Stimulated activated CD4-positive, alpha-beta T cell treated with anti-CD3 and anti-CD28 coated beads, Interleukin-1b, Interleukin-23, amount 100 ng/mL, for 24 hours (primary cell): ENCODE results near the gene CYP1A1.
"Not testable (repeated sequence)": the region's sequence is repeated elsewhere in the genome, so short reads cannot be mapped to it uniquely, and the experiment has no call there.

Experiments
- DNase-seq, 4 experiments: peaks; one replicate each; pipeline ENCODE4 v3.0.0-alpha.2; 2020; ENCODE audit warnings: low read depth in 4 of 4, low spot score in 1 of 4

Gene CYP1A1

DNA sequence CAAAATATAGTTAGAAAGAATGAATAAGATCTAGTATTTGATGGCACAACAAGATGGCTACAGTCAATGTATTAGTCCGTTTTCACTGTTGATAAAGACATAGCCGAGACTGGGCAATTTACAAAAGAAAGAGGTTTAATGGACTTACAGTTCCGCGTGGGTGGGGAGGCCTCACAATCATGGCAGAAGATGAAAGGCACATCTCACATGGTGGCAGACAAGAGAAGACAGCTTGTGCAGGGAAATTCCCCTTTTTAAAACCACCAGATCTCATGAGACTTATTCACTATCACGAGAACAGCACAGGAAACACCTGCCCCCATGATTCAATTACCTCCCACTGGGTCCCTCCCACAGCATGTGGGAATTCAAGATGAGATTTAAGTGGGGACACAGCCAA is 12.9 kb upstream of the CYP1A1 start:
- not testable (repeated sequence) for DNase-seq

DNA sequence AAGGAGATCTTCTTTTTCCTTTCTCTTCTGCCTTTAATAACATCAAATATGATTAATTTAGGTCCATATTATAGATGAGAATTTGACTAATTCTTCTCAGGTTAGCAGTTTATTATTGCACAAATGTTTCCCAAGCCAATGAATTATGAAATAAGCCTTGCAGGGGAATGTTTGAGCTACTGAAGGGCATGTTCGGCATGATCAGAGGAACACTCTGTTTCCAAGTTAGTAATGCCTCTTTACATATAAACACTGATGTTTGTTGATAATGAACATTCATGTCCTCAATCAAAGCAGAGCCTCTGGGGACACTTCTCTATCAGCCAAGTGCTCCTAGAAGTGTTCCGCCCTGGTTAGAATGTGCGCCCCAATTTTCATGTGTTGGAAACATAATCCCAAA is 10.0 kb upstream of the CYP1A1 start:
- no peak for DNase-seq

DNA sequence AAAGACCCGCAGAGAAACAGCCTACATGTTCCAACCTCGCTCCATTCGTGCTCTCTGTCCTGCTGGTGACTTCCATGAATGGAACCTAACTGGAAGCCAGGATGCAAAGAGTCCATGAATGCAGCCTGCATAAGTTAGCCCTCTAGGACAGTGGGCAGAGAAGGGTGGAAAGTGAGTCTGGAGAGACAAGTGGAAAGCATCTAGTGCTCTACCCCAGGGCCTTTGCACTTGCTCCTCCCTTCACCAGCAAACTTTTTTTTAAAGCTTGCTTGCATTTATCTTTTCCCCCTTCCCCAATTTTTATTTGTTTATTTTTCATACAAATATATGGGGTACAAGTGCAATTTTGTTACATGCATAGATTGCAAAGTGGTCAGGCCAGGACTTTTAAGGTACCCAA is 7.9 kb upstream of the CYP1A1 start:
- DNase-seq, result no peak

DNA sequence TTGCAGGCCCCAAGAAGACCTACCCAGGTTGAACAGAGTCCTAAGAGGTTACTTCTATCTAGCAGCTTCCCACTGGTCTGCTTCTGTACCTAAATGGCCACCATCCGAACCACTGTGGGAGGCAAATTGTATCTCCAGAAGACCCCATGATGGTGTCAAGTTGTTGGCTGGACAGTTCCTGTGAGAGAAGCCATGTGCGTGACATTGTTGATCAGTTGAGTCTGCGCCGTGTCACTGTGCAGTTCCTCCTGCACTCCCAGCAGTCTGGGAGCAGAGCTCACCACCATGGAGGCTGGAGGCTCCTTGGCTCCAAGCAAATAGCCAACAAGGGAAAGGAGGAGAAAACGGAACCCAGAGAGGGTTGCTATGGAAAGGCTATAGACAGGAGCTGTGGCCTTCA is 7.5 kb upstream of the CYP1A1 start:
- DNase-seq, result no peak

DNA sequence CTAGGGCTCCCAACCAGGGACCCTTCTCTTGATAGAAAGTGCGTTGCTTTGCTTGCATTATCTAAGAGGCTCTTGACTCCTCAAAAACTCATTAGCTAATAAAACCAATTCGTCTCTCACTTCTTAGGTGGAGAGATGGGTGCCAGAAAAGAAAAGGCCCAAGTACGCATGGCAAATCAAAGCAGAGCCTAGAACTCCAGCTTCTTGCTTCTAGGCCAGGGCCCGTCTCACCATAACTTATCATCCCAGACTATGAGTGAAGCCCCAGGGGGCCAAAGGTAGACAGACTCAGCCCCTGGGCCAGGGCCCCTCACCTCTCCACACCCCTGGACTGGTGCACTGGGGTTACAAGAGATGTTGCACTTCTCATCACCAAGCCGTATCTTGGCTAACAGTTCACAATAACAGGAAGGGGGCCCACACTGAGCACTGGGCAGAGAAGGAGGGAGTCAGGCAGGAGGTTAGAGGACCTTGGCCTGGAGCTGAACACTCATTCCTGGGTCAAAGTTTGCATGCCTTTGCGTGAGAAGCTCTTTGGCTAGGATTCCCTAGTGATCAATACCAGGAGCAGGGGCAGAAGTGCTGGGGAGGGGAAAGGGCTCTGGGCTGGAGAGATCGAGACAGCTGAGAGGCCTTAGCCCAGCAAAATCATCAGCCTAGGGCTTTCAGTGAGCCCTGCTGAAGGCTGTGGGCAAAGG is 5.4 kb upstream of the CYP1A1 start:
- no peak for DNase-seq

DNA sequence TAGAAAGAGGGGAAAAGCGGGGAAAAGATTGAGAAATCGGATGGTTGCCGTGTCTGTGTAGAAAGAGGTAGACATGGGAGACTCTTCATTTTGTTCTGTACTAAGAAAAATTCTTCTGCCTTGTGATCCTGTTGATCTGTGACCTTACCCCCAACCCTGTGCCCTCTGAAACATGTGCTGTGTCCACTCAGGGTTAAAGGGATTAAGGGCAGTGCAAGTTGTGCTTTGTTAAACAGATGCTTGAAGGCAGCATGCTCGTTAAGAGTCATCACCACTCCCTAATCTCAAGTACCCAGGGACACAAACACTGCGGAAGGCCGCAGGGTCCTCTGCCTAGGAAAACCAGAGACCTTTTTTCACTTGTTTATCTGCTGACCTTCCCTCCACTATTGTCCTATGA is 4.0 kb upstream of the CYP1A1 start:
- DNase-seq, result not testable (repeated sequence)

DNA sequence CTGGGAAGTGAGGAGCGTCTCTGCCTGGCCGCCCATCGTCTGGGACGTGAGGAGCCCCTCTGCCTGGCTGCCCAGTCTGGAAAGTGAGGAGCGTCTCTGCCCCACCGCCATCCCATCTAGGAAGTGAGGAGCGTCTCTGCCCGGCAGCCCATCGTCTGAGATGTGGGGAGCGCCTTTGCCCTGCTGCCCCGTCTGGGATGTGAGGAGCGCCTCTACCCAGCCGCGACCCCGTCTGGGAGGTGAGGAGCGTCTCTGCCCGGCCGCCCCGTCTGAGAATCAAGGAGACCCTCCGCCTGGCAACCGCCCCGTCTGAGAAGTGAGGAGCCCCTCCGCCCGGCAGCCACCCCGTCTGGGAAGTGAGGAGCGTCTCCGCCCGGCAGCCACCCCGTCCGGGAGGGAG is 3.4 kb upstream of the CYP1A1 start:
- not testable (repeated sequence) for DNase-seq

DNA sequence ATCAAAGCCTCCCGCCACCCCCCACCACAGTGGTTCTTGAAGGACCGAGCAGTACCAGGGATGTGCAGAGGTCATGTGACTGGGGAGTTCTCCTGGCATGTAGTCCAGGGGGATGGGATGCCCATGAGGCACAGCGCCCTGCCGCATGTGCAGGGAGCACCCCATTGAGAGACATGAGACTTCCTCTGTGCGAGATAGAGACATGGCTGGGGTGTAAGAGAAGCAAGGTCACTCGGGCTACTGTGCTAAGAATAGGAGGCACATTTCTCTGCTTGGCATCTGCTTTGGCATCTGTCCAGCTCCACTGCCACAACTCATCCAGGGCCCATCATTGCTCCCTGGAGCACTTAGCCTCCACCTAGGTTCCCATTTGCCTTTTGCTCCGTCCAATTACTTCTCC is 2.4 kb upstream of the CYP1A1 start:
- no peak for DNase-seq

DNA sequence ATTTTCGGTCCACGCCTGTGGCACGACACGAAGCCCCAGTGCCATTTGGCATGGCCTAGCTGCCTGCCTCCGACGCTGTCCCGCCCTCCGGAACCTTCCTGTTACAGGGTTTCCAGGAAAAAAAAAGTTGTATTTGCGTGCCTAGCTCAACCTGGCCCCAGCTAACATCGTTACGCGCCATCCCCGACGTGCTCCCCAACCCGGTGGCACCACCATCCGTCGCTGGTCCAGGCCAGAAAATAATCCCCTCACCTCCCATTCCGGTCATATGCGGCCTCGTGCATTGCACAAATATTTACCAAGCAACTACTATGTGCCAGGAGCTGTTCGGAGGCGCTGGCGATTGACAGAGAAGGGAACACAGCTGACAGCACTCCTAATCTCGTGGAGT is 1.4 kb upstream of the CYP1A1 start:
- no peak for DNase-seq

DNA sequence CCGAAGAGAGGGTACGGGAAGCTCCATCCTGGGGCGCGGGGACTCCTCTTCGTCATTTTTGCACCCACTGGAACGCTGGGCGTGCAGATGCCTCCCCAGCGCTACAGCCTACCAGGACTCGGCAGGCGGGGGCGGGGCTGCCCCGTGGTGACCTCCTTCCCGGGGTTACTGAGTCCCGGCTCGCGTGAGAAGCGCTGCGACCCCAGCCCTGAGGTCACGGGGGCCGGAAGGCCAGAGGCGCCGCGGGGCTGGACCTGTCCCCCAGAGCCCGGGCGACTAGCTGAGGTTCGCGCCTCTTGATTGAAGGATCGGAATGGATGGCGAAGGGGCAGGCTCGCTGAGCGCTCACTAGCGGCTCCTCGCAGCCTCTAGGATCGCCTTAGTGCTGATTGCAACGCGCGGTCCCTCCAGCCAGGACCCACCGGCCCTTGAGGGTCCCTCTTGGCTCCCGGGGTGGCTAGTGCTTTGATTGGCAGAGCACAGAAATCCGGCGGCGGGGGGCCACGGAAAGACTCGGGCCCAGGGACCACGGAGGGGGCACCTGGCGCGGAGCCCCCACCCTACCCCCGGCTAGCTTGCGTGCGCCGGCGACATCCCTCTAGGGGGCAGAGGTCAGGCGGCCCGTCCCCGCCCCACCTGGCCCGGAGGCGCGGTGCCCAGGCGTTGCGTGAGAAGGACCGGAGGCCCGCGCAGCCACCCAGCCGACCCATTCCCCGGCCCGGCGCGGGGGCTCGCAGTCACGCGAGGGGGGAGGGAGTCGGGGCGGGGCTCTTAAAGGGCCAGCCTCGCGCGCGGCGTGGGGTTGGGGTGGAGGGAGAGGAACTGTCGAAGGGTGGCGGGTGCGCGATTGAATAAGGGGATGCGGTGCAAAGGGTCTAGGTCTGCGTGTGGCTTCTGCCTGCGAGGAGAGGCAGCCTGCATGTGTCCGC is 781 bp upstream of the CYP1A1 start:
- DNase-seq, result peak in 3 of 4 experiments; percentile 21 to 53 (median 31)

DNA sequence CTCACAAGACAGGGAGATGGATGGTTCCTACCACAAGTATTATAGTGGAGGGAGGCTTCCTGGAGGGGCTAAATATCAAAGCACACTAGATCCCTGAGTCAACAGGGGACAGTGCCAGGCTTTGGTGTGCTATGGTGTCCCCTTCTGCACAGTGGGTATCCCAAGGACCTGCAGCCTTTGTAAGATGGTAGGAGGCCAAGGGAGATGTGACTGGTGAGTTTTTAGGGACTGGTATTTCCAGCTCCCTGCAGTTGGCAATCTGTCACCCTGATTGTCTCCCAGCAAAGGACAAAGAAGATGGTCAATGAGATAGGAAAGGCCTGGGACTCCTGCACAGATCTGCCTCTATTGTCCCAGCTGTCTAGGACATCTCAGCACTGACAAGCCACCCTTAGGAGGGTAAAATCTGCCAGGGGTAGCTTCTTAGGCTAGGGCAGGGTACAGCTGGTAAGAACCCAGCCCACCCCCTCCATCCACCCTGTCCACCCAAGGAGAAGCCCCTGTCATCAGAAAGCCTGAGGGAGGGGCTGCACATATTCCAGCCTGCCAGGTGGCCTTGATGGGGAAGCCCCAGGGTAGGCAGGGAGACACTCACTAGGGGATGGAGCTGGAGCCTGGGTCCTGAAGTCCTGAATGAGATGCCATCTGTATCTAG is 631 bp downstream of the CYP1A1 start:
- no peak for DNase-seq

DNA sequence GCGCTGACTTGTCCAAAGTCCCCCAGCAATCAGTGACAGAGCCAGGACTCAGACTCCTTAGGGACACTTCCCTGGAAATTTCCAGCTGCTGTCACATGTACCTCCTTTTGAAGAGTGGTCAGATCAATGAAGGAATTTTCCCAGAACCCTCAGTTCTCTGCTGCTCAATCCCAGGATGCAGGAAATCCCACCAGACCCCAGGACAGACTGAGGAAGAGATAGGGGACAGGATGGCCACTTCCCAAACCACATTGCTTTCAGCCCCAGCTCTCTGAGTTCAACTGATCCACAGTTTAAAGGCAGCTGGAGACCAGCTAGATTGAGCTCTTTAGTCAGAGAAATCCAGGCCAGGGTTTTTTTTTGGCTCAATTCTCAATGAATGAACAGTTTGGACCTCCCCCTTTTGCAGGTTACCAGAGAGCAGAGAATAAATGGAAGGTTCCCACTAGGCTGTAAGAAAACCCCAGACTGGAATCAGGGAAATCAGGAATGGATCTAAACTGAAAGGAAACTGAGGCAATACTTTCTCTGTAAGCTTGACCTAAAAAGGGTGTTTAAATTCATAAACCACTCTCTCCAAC is 1.5 kb downstream of the CYP1A1 start:
- DNase-seq, result no peak

DNA sequence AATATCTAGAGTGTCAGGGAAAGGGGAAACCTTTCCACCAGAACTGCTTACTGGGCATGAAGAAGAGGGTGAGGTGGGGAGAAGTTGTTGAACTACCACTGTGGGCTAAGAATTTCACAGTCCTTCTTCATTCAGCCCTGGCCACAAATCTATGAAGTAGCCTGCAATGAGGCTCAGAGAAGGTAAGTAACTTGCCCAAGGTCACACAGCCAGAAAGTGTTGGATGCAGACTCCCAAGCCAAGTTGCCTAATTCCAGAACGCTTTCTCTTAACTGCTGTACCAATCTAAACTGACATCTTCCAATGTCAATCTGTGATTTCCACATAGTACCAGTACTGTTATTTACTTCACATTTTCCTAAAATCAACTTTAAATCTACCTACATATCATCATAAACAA is 2.1 kb downstream of the CYP1A1 start:
- DNase-seq, result no peak

DNA sequence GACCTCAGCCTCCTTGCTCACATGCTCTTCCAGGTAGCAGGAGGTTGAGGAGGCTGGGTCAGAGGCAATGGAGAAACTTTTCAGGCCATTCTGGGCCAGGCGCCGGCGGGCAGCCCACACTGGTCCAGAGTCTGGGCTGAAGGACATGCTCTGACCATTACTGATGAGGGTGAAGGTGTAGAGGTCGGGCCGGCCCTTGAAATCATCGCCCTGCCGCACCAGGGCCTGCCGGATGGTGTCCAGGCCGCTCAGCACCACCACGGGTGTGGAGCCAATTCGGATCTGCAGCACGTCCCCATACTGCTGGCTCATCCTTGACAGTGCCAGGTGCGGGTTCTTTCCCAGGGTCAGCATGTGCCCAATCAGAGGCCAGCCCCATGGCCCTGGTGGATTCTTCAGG is 2.7 kb downstream of the CYP1A1 start:
- DNase-seq, result no peak

DNA sequence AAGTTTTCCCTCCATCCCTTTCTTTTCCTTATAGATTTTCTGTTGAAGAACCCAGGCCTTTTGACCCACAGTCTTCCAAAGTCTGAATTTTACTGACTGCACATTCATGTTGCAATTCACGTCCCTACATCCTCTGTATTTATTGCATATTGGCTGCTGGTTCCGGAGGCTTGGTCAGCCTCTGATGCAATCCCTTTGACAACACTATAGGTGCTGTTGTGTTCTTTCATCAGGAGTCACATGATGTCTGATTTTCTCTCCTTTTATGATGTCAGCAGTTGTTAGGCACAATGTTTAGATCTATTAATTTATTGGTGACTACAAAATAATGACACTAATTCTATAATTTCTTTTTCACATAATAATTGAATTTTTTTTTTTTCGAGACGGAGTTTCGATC is 8.7 kb downstream of the CYP1A1 start:
- no peak for DNase-seq

DNA sequence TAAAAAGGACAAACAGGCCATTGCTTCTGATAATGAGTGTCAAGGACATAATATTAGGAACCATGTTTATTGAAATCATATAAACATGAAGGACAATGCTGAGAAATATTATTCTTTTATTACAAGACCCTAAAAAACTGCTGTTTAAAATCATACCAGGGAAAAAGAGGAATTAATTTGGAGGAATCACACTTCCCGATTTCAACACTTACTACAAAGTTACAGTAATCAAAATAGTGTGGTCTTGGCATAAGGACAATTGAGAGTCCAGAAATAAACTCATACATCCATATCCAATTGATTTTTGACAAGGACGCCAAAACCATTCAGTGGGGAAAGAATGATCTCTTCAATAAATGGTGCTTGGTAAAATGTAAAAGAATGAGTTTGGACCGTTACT is 13.0 kb downstream of the CYP1A1 start:
- DNase-seq, result no peak

DNA sequence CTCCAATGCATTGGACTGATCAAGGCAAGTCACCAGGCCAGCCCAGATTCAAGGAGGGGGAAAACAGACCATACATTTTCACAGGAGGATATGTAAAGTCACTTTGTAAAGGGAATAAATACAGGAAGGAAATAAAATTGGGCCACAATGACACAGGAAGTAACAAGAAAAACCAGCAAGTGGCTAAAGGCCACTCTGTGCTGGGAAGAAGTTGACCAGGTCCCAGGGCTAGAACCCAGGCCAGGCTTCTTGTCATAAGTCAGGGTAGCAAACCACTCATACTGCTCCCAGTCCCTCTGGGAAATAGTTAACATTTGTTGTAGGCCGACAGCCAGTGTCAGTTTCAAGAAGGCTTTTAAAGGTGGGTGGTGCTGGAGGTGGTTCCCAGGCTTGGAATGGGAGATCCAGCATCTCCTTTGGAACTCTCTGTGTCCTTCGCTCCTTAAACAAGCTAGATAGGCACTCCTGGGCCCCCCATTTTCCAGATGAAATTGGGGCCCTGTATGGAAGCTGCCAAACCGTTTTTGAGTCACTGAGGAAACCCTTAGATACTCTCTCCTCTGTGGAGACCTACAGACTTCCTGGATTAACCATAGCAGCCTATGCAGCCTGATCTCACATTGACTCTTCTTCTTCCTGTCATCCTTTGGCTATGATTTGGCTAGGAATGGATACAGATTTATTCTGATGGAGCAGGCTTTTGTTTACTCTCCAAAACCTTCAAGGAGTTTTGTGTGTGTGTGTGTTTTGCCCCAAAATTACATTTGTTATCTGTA is 14.8 kb downstream of the CYP1A1 start:
- no peak for DNase-seq

DNA sequence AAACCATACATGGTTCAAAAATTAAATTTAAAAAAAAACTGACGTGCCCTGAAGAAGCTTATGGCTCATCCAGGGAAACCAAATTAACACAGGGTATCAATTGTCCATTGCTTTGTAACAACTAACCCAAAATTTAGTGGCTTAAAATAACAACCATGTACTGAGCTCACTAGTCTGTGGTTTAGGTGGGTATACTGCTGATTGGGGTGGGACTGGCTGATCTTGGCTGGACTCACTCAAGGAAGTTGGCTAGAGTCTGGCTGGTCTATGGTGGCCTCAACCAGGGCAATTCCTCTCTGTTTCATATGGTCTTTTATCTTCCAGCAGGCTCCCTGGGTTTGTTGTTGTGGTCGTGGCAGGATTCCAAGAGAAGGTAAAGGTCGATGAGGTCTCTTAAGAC is 15.4 kb downstream of the CYP1A1 start:
- no peak for DNase-seq

DNA sequence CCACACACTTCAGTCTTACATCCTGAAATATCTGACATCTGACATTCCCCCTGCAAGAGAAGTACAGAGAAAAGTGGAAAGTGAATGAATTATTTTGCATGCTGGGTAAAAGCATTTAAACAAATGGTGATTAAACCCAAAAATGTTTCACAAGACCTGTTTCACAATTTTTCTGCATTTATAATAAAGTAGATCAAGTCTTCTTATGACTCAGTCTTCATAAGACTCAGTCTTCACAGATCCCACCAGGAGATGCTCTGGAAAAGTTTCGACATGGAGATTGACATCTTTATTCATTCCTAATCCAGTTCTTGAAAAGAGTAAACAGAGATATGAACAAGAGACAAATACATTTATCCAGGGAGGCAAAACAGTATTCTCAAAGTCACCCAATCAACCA is 16.3 kb downstream of the CYP1A1 start:
- DNase-seq, result no peak

DNA sequence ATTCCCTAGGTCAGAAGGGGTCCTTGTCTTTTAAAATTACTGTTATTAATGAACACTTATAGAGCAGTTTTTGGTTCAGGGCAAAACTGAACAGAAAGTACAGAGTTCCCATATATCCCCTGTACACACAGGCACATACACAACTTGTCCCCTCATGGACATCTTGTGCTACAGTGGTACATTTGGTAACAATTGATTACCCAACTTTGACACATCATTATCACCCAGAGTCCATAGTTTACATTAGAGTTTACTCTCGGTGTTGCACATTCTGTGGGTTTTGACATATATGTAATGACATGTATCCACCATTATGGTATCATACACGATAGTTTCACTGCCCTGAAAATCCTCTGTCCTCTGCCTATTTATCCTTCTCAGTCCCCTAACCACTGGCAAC is 28.5 kb downstream of the CYP1A1 start:
- no peak for DNase-seq

DNA sequence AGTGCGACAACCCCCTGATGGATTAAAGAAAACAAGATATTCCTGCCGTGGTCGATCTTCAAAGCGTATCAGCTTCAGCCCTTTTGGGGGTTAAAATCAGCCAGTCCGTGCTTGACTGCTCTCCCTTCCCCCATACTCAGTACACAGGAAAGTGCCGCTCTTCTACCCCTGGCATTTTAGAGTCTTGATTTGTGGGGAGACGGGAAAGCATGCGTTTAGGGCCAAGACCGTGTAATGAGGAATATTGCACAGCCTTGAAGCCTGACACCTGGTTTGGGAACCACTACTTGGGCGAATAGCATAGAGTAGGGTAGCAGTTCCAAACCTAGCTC is 29.0 kb downstream of the CYP1A1 start:
- no peak for DNase-seq
